Frontal cortex (tissue), 4 donors: ENCODE results near the gene CPSF3. TPM values are rescaled to one million over a fixed set of nuclear protein-coding genes. Genes with fewer than 3 reads are reported as not detected.
"Not testable (repeated sequence)": the region's sequence is repeated elsewhere in the genome, so short reads cannot be mapped to it uniquely, and the experiment has no call there.

ENCODE experiments used
- DNase-seq, 2 donors: peaks; one replicate each; pipeline ENCODE4 v3.0.0; 2012; ENCODE audit warnings: low spot score in 2 of 2
- FAIRE-seq: peaks from 2 replicates; lab custom pipeline; 2012; peaks lifted over from hg19 to GRCh38; lab: Jason Lieb, UNC
- total RNA-seq: library from RNA; depleted of rRNA; stranded (reverse); fragments of >200 nt; gene quantifications from one replicate; pipeline ENCODE4 v1.2.3, GENCODE V29; 2014
- donor health status: control.
- donor health status: control.
- donor health status: control.

Gene CPSF3
- total RNA-seq, 1 donor from 2014 or later, result 39.9 TPM

DNA sequence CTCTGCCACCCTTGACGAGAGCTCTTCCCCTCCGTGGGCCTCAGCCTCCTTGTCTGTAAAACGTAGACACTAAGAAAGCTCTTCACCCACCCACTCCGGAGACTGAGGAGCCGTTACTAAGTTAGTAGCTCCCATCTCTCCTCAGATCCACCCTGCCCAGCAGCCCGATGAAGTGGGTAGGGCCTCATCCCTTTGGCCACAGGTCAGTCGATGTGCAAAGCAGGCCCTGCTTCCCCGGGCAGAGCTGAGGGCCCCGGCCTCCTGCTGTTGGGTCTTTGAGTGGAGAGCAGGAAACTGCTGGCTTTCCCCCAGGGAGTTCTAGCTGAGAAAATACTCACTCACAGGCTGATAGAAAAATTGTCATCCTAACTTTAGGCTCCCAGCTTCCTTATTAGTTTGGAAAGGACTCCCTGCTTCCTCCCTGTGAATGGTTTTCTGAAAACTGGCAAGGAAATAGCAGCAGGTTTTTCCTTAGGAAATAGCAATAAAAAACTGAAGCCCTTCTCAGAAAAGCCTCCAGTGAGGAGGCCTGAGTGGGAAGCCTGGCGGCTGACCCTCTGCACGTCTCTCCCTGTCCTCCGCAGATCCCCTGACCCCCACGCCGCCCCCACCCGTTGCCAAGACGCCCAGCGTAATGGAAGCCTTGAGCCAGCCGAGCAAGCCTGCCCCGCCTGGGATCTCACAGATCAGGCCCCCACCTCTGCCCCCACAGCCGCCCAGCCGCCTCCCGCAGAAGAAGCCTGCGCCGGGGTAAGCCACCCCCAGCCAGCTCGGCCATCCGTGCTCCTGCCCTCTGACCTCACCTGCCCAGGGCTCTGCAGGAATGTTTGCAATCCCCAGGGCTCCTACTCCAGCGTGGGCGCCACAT, 30.3 kb upstream of the CPSF3 start:
- DNase-seq (no peak), FAIRE-seq (no peak)

GRCh38 chr2:9394816-9395215, 28.6 kb upstream of the CPSF3 start:
- FAIRE-seq (no peak), DNase-seq (no peak)

GRCh38 chr2:9397201-9397600, 26.3 kb upstream of the CPSF3 start:
- FAIRE-seq, result no peak

GRCh38 chr2:9398251-9398650, 25.2 kb upstream of the CPSF3 start:
- FAIRE-seq, DNase-seq: not testable (repeated sequence)

More at GRCh38 chr2:9397201-9397600, 26.3 kb upstream of the CPSF3 start:
- no peak for DNase-seq

DNA sequence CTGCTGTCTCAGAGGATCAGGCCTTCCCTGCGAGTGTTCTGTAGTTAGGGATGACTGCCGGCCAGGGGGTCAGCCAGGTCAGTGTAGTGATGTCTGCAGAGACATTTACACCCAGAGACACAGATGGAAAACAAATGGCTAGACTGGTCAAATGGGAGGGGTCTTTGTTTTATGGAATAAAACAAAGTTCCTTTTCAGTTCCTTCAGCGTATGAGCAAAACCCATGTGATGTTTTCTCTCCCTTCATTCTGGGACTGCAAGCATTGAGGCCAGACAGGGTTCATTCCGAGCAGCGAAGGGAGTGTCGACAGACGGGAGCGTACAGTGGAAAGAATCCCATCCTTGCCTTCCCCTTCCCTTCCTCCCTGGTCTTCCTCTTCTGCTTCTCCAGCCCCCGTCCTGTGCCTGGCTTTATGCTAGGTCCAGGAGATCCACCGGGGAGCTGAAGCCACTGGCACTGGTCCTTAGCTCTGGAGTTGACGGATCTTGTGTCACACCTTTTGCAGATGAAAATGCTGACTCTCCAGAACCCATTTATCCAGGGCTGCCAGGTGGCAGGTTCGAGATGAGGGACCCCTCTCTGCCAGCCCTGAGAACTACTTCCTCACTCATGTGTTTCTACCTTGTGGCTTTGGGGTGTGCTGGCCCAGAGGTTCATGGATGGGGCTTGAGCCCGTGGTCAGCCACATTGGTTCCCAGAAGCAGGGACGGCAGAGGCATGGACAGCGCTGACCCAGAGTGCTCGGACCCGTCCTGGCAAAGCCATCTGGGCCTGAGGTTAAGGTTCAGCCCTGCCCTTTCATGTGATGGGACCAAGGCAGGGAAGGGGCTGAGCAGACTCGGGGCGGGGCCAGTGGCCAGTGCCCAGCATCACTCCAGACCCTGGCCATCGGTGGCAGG, 24.3 kb upstream of the CPSF3 start:
- DNase-seq (no peak), FAIRE-seq (no peak)

- FAIRE-seq (no peak), DNase-seq (no peak)
Observed at GRCh38 chr2:9400268-9401058, 23.0 kb upstream of the CPSF3 start.

- FAIRE-seq (no peak), DNase-seq (no peak)
Observed at GRCh38 chr2:9401059-9401547, 22.4 kb upstream of the CPSF3 start.

GRCh38 chr2:9401646-9402371, 21.6 kb upstream of the CPSF3 start:
- DNase-seq, result no peak
- no peak for FAIRE-seq

- no peak for FAIRE-seq
- DNase-seq, result no peak
Observed at GRCh38 chr2:9403924-9404323, 19.5 kb upstream of the CPSF3 start.

DNA sequence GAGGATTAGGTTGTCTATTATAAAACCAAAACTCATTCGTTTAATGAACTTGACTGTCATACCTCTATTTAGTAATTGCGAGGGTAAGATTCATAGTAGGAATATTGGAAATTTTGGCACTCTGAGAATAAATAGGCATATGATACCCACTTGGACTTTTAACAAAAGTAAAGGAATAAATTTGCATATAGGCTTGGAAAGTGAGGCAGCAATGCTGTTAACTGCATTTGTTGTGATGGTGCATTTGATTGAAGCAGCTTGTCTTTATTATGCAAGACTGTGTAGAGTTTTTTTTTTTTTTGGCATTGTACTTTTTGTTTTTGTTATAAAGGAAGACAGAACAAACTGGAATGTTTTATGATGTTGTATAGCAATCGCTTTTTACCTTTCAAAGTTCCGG, 19.0 kb upstream of the CPSF3 start:
- DNase-seq (no peak), FAIRE-seq (no peak)

GRCh38 chr2:9405636-9406035, 17.8 kb upstream of the CPSF3 start:
- no peak for DNase-seq
- FAIRE-seq, result no peak

DNA sequence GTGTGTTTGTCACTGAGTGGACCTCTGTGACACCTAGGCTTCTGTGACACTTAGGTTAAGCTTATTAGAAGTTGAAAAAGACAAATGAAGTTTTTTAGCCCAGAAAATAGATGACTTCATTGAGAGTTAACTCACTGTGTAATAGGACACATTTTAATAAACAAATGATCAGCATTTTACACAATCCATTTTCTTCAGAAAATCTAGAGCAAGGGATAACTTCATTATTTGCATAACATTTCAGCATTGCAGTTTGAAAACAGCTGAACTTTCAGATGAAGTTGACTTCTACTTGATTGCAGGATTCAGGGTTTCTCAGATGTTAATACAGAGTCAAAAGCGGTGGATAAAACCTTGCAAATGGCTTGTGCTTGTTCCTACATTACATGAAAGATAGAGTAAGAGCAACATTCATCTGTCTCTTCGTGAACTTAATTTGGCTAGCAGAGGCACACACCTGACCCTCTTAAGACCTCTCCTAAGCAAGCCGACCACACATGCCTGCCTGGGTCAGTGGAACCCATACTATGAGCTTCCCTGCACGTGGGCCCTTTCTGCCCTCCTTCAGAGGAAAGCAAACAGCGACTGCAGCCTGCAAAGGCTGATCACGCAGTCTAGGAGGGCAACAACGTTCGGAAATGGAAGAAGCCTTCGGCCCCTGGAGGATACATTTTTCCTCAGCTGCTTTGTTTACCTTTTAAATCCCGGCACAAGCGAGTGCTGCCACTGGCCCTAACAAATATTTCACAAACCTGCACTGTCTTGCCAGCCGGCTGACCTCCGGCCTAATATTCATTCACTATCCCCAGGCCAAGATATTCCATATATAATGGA, 16.7 kb upstream of the CPSF3 start:
- FAIRE-seq, result no peak

GRCh38 chr2:9407363-9407811, 16.1 kb upstream of the CPSF3 start:
- no peak for DNase-seq
- FAIRE-seq, result no peak

More for the DNA sequence above, 16.7 kb upstream of the CPSF3 start:
- no peak for DNase-seq

GRCh38 chr2:9408641-9409151, 14.8 kb upstream of the CPSF3 start:
- DNase-seq (no peak), FAIRE-seq (no peak)

DNA sequence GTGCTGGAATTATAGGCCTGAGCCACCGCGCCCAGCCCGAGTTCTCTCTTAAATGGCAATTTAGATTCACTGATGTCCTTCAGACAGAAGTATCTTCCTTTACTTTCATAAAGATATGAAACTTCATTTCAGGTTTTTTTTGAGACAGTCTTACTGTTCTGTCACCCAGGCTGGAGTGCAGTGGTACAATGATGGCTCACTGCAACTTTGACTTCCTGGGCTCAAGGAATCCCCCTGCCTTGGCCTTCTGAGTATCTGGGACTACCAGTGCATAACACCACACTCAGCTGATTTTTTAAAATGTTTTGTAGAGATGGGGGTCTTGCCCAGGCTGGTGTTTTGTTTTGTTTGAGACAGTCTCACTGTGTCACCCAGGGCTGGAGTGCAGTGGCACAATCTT, 13.3 kb upstream of the CPSF3 start:
- FAIRE-seq (no peak), DNase-seq (no peak)

- no peak for DNase-seq
- FAIRE-seq, result no peak
Observed at GRCh38 chr2:9412781-9413180, 10.7 kb upstream of the CPSF3 start.

- no peak for FAIRE-seq
- DNase-seq, result no peak
Observed at GRCh38 chr2:9415516-9416169, 7.8 kb upstream of the CPSF3 start.
